Measurements from ENCODE around the gene CAMTA2.

DNA sequence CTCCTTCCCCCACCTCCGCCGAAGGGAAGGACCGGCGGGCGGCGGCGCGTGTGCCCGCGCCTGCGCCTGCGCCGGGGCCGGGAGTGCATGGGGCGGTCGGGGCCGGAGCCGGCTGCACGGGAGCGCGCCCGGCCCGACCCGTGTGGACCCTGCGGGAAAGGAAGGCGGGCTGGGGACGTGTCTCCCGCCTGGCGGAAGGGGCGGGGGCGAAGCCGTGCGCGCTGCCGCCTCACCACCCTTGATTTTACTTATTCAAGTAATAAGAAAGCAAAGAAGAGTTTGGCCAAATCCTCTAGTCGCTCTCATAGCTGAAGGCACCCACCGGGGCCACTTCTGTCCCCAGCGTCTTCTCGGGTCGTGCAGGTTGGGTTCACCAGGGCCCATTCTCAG is 38.5 kb downstream of the CAMTA2 start:
- TF ChIP-seq, protein P1, sequence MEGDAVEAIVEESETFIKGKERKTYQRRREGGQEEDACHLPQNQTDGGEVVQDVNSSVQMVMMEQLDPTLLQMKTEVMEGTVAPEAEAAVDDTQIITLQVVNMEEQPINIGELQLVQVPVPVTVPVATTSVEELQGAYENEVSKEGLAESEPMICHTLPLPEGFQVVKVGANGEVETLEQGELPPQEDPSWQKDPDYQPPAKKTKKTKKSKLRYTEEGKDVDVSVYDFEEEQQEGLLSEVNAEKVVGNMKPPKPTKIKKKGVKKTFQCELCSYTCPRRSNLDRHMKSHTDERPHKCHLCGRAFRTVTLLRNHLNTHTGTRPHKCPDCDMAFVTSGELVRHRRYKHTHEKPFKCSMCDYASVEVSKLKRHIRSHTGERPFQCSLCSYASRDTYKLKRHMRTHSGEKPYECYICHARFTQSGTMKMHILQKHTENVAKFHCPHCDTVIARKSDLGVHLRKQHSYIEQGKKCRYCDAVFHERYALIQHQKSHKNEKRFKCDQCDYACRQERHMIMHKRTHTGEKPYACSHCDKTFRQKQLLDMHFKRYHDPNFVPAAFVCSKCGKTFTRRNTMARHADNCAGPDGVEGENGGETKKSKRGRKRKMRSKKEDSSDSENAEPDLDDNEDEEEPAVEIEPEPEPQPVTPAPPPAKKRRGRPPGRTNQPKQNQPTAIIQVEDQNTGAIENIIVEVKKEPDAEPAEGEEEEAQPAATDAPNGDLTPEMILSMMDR (optimal IDR thresholded peaks at IDR 0.05 in 1 of 3, IDR thresholded peaks at IDR 0.05 in 1 of 3, conservative IDR thresholded peaks at IDR 0.05 in 1 of 3; ENCODE audit: extremely low read depth in 1 of 3, insufficient read depth in 2 of 3, low read length in 3 of 3) = no peak
- TF ChIP-seq EZH2 (IDR thresholded peaks at IDR 0.05; ENCODE audit: low read length) = no peak
